NCI-H1436 treated with DMSO at 0.1 percent for 48 hours (cell line): ENCODE data around the gene CDH4.

Experiments used
- DNase-seq: peaks from one replicate; lab custom pipeline; 2025; lab: John Stamatoyannopoulos, UW

Gene CDH4

GRCh38 chr20:61301711-61302525, 49.9 kb downstream of the CDH4 start:
- DNase-seq = no peak

DNA sequence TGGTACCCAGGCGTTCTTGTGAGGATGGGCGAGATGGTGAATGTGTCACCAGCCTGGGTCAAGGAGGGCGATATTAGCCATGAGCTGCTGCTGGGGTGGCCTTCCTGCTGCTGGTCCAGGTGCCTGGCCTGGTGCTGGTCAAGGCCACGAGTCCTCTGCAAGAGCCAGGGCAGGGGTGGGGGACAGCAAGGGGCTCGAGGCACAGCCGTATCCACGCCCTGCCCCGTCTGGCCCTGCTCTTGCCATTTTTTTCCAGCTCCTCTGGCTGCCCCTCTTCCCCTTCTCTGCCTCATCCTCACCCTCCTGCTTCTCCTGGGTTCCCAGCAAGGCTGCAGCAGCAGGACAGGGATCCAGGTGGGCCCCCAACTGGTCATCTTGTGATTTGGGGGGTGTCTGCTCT, 51.2 kb downstream of the CDH4 start:
- DNase-seq = no peak

GRCh38 chr20:61303675-61304074, 51.6 kb downstream of the CDH4 start:
- DNase-seq = no peak

- no peak for DNase-seq
Measured at GRCh38 chr20:61304750-61305149, 52.7 kb downstream of the CDH4 start.

GRCh38 chr20:61306937-61307475, 54.9 kb downstream of the CDH4 start:
- no peak for DNase-seq

DNA sequence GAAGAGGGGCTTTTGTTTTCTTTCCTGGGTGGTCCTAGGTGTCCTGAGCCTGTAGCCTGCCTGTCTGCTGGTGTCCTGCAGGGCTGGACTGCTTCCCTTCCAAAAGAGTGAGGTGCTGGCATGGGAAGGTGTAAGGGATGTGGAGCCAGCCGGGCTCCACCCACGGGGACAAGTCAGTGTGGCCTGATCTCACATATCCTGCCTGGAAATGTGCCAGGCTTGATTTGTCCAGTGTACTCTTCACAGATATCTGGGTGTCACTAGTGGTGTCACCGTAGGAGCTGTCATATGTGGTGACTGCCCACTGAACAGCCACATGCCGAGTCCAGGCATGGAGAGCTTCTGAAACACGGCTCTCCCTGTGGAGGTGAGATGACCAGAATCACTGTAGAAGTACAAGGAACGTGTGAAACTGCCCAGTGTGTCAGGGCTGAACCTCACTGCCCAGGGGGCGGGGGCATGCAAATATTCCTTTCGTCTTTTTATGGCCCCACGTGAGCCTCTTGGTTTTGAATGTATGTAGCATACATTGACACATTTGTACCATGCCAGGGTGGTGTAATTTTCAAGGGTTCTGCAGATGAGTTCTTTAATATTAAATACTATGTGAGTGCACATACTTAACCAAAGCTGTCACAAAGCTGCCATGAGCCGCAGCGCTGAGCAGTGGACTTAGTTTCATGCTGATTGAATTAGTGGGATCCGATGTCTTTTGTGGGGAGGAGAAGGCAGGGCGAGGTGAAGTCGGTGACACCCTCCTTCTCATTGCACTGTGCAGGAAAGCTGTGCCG, 55.8 kb downstream of the CDH4 start:
- DNase-seq = no peak

GRCh38 chr20:61308477-61308774, 56.4 kb downstream of the CDH4 start:
- no peak for DNase-seq

DNA sequence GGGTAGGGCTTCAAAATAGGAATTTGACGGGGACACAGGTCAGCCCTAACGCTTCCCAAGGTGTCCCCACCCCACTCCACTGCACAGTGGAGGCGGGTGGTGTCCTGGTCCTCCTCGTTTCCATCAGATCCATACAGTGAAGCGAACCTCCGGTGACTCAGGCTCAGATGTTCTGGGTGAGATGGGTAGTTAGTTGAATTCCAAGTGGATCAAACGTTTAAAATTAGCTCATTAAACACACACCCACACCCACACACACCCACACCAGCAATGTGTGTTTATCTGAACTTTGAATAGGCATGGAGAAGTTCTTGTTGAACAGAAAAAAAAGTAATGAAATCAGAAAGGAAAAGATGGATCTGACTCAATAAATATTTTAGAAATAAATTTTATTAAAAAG, 58.9 kb downstream of the CDH4 start:
- no peak for DNase-seq

- DNase-seq = no peak
Measured at GRCh38 chr20:61311656-61312387, 59.8 kb downstream of the CDH4 start.

DNA sequence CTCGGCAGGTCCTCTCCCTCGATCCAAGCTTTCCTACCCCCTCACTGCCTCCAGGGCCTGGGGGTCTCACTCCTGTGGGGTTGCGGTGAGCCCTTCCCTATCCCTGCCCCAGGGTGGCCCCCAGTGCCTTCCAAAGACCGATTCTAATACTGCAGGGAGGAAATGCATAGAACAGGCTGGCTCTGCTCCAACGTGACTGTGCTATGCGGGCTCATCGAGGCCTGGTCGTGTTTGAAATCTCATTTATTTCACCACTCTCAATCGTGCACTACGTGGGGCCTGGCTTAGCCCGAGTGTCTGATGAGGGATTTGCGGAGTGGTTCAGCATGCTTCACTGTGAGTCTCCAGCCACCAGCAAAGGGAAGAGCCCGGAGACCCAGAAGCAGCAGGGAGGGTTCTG, 60.9 kb downstream of the CDH4 start:
- no peak for DNase-seq

- no peak for DNase-seq
Measured at GRCh38 chr20:61313396-61313795, 61.3 kb downstream of the CDH4 start.

DNA sequence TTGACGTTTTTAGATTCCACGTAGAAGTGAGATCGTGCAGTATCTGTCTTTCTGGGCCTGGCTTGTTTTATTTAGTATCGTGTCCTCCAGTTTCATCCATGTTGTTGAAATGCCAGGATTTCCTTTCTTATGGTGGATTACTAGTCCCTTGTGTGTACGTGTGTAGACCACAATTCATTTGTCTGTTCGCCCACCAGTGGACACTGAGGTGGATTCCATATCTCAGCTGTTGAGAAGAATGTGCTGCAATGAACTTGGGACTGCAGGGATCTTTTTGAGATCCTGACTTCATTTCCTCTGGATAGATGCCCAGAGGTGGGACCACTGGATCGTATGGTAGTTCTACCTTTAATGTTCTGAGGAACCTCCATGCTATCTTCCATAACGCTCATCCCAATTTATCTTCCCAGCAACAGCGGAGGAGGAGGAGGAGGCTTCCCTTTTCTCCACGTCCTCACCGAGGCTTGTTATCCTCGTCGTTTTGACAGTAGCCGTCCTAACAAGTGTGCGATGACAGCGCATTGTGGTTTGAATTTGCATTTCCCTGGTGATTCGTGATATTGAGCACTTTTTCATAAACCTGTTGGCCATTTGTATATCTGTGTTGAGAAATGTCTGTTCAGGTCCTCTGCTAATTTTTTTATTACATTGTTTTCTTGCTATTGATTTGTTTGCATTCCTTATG, 62.4 kb downstream of the CDH4 start:
- no peak for DNase-seq

DNA sequence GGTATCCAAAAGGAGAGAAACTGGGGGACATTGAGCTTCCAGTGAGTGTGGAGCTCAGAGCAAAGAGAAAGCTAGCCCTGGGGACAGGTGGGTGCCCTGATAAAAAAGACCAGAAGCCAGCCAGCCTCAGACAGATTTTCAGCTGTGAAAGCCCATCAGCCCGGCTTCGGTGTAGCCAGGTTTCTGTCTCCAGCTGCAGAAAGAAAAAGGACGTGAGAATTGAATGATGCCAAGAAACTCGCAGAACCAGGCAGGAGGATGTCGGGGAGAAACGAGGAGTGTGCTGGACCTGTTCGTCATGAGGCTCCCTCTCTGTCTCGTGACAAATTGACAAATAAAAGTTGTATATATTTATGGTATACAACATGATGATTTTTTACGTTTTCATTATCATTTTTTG, 63.3 kb downstream of the CDH4 start:
- no peak for DNase-seq

- no peak for DNase-seq
Measured at GRCh38 chr20:61316346-61316745, 64.3 kb downstream of the CDH4 start.

DNA sequence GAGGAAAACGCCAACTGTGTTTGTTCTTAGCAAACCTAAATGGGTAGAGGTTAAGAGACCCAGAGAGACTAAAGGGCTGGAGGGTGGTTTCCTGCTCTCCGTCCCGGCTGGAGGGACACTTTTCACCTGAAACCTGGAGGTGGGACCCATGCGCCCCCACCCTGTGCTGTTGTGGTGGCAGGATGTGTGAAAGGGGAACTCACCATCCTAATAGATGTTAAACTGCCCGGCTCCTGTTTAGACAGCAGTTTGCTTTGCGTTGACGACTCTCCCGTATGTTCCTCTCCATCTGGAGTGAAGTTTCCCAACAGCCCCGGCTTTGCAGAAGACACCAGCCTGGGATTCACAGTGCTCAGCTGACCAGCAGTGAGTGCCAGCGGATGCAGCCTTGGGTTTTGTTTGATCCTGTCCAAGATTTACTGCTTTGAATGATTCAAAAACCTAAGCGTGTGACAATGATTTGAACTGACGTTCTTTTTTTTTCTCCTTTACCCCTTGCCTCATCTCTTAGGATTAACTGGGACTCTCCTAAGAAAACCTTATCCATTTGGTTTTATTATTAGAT, 66.0 kb downstream of the CDH4 start:
- DNase-seq = no peak

DNA sequence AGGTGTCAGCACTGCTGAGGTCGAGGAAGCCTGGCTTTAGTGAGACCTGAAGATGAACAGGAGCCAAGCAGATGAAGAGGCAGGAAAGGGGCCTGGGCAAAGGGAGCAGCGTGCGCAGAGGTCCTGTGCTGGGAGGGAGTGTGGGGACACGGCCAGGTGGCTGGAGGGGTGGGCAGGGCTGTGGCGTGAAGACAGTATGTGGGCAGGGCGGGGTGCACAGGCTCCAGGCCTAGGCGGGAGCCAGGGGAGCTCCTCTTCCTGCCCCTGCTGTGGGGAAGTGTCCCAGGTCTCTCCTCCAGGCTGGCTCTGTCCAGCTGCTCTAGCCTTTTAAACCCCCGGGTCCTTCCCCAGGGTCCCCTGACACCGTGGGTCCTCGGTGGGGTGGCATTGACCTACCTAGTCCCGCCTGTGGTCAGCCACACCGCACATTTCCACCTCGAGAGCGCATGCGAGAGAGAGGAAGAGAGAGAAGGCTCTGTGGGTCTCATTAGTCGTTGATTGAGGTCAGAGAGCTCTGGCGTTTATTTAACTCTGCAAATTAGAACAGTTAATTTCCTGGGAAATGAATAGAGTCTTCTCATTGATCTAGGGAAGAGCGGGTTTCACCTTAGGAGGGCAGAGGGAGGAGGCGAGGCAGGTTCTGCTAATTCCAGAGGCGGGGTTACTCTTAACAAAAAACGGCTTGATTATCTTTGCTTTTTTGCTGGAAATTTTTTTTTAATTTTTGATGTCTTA, 68.8 kb downstream of the CDH4 start:
- DNase-seq = no peak

DNA sequence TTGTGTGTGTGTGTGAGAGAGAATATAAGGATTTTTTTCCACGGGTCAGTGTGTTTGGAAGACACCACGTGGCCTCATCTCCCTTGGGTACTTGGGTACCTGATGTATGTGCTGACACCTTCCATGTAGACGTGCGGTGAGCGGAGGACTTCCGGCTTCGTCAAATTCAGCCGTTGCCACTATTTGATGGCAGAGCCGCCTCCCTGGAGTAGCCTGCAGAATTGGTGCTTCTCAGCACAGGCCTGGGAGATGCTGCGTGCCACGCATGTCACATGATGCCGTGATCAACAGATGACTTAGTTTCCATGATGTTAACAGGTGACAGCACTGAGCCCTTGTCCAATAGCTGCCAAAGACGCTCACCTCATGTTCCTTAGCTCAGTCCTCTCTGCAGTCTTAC, 69.4 kb downstream of the CDH4 start:
- no peak for DNase-seq

DNA sequence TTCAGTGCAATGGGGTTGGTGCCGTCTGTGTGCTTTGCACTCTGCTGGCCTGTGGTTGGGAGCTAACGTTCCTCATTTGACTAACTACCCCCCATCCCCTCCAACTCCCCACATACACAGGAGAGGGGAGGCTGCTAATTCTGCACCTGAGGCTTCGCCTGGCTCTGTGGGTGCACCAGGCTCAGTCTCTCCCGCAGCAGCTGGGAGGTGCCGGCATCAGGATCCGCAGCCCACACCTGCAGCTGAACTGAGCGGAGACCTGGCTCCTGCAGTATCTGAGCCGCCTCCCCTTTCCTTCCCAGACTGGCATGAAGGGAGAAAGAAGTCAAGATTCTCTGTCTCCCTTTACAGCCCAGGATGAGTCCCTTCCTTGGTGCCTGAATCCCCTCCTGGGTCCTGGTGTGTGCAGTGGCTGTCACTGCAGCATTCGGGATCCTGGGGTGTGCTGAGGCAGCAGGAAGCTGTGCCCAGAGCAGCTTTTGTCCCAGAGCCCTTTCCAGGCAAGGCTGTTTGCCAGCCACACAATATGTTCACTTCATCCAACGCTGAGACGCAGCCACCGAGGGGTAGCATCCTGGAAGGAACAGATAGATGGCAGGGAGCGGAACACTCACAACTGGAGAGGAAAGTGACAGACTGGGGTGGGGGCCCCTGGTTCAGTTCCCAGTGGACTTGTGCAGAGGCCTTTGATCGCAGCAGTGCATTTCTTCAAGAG, 70.2 kb downstream of the CDH4 start:
- DNase-seq = no peak

GRCh38 chr20:61324906-61325305, 72.8 kb downstream of the CDH4 start:
- no peak for DNase-seq

GRCh38 chr20:61325718-61326117, 73.7 kb downstream of the CDH4 start:
- DNase-seq = no peak
